Effector CD4-positive, alpha-beta T cell (primary cell): ENCODE measurements around the gene HEG1.

Experiments used
- DNase-seq: peaks from one replicate; pipeline ENCODE4 v3.0.0-alpha.2; 2020

The HEG1 gene

DNA sequence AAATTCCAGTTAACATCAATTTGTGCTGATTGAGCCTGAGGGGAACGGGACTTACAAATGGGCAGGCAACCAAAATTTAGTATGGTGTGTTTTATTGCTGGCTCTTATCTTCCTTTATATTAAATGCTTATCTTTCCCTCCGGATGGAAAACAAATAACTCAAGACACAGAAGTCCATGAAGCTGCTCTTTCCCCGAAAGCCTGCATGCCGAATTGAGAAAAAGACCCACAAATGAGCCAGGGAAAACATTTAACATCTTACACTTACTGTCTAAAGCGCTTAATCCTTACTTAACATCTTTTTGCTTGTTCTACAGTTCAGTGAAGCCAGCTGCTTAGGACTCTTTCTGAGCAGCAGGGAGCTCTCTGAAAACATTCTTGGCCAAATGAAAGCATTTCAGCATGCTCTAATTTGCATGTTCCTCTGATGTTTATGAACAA lies 49.5 kb downstream of the HEG1 start:
- DNase-seq: no peak

DNA sequence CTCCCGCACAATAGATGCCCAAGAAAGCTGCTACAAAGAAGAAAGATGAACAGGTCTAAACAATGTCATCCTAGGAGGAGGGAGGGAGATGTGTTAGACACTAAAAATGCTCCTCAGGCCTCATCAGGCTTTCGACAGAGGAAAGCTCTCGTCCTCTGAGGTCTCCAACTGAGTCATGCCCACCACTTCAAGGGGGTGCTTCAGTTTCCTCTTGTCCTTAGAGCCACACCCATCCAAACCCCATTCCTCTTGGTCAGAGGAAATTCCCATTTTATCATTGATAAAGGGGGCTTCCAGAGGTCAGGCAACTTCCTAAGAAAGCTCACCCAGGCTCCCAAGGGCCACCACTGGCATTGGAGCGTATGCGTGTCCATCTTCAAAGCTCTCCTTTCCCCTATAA lies 50.1 kb downstream of the HEG1 start:
- no peak for DNase-seq

DNA sequence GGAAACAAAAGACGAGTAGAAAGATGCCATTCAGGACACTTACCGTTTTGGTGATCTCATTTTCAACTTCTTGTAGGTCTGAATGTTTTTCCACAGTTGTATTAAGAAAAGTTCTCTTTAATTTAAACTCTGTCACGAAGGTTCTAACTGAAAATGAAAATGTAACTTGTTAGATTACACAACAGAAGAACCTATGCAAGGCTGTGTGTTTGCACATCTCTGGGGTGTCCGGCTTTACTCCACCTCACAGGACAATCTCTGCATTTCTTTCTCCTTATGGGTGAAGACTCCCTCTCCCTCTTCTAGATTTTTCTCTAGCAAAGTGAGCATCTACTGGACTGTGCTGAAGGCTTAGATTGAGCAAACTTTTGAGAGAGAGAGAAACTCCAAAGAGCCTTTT lies 50.6 kb downstream of the HEG1 start:
- DNase-seq: no peak

DNA sequence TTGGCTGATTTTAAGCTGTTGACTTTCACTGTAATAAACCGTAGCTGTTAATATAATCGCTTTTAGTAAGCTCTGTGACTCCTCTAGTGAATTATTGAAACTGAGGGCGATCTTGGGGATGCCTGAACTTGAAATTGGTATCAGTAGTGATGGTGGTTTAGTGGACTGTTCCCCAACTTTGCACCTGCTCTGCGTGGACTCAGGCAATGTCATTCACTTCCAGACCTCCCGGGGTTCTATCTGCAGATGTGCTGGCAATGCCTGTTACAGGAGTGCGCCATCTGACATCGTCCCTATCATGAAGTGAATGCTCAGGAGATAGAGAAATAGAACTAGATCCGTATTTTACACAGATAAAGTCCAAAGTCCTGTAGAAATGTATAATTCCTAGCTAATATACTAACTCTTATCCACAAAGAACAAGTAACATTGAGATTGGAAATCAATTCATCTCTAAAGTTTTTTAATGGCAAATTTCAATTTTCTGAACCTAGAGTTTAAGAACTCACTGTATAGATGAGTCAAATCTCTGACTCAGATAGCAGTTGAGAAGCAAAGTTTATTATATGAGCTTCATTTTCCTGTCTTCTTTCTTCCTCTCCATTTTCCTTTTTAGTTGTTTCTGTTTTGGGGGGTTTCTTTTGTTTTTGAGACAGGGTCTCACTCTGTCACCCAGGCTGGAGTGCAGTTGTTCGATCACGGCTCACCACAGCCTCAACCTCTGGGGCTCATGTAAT lies 51.8 kb downstream of the HEG1 start:
- DNase-seq: no peak

DNA sequence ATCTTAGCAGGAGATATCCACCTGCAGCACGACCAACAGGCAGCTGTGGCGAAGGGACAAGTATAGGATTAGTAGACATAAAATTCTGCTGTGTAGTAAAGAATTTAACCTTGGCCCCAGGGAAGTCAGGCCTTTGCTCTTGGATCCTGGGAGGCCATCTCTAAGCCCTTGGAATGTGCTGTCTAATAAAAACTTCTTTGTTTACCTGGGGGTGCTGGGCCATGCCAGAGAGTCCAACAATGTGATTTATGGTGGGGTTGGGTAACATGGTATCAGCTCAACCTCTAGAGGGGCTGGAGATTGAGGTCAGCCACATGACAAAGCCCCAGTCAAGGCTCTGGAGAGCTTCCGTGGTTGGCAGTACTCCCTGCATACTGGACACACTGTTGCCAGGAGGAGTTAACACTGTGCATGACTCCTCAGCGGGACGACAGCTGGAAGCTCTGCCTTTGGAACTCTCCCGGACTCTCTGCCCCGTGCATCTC lies 52.4 kb downstream of the HEG1 start:
- no peak for DNase-seq

DNA sequence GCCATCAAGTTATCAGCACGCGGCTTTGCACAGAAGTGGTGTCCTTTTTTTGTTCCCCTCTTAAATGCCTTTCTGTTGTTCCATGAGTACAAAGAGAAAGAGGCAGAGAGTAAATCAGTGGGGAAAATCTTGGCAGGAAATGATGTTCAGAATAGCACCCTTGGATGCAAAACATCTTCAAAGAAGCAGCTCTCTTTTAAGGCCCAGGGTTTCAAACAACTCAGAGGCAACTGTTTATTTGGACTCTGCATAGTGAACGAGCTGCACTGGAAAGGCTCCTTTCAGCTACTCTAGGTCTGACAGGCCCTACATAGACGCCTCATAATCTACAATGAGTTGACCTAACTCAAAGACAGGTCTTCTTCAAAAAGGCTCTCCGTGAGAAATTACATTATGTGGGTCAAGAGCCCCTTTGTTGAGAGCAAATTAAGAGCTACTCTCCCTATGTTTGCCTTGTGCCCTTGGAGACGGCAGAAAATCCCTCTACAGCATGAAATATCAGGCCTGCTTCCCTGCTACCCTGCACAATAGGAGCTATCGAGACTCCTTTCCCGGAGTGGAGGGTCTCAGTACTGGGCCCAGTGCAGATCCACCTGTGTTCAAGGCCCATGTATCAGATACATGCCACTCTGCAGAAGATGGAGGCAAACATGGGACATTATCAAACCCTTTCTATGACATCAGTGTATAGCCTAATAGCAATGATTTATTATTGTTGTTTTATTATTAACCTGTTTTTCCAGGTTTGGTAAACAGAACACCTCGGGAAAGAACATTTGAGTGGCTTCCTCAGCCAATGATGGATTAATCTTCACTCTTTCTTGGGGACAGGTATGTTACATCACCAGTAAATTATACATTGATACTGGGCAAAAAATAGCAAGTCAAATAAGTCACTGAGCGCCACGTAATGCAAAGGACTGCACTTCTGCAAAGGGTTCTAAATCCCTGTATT lies 53.1 kb downstream of the HEG1 start:
- DNase-seq: no peak

DNA sequence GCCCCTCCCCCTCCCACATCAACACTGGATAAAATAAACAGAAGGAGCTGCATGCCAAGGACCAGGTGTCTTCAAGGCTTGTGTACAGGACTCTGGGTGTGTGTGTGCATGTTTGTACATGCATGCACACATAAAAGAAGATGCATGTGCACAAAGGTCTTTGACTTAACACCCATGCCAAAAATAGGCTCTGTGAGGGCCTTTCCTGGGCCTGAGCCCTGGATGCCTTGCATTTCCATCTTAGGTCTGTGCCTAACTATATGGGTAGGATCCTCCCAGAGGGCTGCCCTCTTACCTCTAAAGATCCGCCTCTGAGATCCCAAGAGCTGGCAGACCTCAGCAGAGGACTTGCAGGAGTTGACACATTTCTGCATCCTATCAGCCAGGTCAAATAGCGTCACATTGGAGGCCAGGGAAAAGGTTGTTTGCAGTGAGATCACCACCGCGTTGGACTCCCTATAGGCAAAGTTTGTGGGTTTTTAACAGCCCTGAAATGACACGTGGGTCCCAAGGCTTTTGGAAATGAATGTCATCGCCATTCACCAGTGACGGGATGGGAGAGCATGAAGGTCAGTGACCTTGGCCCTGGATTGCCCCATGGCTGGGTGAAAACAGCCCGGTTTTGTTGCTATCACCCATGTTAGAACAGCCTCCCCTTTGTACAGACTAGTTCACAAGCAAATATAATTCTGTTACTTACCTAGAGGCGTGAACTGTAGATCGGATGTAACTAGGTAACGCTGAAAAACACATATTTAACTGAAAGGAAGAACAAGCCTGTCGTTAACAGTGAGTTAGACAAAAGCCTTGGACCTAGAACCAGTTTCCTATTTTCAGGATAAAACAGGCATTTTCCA lies 54.0 kb downstream of the HEG1 start:
- DNase-seq: no peak

DNA sequence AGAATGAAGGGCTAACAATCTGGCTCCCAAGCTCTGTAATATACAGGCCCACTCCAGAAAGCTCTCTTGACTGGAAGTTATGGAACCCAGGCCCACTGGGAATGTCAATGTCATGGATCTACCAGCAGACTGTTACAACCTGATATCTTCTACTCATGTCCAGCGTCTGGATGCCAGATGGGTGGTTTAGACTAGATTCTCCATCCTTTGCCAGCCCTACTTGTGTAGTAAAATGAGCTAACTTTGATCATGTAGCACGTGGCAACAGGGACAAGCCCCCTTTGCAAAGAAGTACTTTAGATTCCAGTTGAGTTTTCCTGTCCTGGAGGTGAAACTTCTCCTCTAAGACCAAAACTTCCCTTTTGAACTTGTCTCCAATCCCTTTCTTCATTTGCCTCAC lies 55.1 kb downstream of the HEG1 start:
- DNase-seq: no peak

DNA sequence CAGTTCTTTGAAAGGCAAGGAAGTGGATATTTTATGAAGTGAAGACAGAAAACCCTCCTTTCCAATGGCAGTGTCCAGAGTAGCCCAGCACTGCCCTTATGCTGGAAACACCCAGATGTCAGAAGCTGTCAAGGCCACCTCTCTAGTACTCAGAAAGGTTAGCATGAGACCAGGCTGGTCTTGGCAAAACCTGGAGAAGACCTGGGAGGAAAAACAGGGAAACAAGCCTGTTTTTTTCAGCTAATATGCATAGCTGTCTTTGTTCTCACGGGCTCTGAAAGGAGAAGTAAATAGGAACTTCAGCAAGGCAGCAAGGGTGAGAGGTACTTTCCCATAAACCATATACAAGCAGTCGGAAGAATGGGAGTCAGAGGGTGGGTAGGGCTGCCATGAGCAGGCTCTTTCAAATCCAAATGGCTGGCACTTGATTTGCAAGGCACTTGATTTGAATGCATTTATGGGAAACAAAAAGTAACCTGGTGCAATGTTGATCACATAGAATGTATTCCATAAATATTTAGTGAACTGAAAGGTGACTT lies 55.8 kb downstream of the HEG1 start:
- no peak for DNase-seq

DNA sequence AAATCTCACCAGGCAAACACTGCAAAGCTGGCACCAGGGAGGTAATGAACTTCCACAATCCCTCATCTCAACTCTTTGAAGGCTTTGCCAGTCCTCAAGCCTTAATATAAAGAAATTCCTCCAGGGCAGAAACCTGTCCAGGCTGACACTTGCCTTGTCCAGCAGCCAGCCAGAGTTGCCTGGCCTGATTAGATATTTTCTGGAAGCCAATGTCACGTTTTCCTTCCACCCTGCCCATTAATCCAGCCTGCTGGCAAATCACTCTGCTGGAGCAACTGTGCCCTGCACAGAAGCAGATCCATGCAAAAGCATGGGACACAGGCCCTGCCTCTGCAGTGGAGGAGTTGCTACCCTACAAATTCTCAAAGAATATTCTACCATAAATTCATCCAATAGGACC lies 56.5 kb downstream of the HEG1 start:
- DNase-seq: no peak

DNA sequence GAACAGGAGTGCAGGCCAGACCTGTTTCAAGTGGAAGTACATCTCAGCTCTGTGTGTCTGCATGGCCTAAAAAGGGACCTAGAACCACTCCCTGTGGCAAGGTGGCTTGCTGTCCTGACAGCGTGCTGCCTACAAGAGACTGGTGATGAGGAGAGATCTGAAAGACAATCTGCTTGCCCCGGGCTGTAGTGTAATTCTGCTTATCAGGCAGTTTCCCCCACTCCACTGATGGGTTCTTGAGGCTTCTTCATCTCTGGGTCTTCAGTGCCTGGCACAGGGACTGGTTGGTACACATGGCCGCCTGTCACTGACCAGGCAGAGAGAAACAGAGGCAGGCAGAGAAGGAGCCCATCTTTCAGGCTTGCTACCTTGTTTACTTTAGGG lies 57.6 kb downstream of the HEG1 start:
- no peak for DNase-seq

DNA sequence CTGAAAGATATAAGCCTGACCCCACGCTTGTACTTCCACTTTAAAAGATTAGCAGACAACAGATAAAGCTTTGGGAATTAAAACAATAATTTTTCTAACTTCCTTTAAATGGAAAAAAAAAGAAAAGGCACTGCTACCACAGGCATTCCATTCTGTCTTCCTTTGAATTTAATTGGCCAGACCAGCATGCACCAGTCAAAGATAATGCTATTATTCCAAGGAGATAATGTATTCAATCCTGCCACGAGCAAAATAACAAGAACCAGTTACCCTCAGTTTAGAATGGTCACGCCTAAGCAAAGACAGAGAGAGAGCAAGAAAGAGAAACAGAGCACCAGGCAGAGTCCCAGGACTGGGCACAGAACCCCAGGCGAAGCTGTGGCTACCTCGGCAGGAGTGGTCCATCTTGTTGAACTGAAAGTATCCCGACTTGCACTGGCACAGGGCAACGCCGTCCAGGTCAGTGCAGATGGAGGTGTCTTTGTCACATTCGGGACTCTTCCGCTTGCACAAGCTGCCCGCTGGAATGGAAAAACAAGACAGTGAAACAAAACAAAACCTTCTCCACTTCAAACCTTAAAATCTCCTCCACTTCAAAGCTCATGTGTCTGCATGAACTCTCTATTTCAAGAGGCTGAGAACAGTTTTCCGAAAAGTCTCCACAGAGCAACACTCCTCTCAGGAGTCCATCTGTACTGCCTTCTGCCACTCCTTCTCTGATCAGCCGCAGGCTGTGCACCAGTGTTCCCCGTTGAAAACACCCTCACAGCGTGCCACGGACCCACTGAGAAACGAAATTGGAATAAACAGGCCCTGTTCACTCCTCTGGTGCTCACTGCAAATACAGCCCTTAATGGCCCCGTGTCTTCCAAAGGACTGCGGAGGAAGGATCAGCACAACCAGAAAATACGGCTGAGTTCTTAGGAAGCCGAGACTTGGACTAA lies 58.2 kb downstream of the HEG1 start:
- DNase-seq: no peak

DNA sequence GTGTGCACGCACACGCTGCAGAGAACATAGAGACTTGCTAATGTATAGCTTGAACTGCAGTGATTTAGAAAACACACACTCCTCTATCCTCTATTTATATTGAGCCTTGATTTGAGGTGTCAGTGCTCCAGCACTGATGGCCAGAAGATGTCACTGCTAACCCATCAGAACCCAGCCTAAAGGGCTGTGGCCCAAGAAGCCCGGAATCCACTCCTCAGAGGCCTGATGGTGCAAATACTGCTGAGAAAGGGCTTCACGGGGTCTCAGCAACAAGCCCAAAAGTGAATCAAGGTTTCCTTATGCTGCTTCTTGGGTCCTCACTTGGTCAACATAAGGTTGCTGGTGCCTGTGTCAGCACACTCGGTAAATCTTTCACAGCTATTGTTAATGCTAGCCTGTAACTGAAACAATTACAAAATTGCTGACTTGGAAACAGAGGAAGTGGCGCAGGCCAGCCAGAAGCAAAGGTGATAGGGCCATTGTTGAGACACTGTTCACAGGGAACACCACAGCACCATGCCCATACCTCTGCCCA lies 60.3 kb downstream of the HEG1 start:
- peak; percentile 26 for DNase-seq

DNA sequence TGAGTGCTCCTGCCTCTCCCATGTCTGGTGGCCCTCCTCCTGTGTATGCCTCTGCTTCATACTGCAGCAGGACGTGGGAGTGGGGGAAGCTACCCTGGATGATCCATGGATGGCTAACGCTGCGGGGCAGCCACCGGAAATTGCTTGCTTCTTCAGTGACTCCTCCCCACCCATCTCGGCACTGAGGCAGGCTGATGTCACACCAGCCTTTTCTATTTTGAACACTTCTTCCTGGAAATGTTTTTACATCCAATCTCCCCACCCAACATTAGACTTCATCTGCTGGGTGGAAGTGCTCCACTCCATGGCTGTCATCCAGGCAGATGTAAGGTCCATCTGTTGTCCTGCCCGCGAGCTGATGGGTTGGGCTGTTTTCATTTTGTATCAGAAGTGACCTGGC lies 62.3 kb downstream of the HEG1 start:
- DNase-seq: no peak

DNA sequence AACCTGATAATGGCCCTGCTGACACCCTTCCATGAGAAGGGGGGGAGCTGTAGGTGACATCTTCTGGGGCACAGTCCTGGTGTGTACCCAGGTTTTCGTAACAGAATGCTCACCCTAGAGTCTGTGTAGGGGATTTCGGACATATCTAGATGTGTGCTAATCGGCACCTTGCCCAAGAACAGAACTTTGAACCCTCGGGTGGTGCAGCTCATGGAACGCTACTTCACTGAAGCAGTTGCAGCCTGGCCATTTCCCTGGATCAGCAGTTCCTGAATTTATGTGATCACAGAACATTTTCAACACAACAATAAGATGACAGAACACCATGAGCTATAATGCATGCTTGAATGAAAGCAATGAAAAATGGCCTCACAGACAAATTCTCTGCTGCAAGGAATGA lies 63.8 kb downstream of the HEG1 start:
- no peak for DNase-seq

DNA sequence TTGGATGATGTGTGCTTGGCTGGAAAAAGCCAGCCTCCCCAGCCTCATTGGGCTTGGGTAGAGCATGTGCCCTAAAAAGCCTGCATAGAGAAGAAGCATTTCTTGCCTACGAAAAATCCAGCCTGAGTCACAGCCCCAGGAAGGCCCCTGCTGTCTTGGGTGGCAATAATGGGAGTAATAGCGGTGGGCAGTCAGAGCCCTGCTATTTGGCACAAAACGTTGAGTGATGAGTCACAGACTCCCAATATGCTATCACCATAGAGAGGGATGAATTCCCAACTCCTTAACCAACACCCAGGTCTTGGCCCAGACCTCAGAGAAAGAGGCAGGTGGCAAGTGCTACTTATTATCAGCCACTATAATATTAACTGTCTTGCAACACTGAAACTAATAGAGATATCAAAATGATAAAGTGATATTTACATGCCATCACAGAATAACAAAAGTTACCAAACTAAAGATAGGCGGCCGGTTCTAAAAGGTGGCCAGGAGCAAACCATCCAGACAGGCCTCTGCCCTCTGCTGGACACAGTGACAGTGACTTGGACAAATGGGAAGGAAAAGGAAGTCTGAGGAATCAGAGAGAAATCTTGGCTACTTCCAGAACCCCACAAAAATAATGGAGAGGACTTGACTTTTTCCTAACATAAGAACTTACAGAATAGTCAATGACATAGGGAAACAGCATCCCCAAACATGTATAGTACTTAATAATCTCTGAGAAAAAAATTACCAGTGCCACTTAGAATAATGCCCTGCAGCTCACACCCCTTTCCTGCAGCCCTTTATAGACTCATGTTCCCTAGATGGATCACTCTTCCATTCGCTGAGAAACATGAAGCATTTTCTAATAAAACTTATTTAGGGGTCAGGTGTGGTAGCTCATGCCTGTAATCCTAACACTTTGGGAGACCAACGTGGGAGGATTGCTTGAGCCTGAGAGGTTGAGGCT lies 69.3 kb downstream of the HEG1 start:
- DNase-seq: no peak

DNA sequence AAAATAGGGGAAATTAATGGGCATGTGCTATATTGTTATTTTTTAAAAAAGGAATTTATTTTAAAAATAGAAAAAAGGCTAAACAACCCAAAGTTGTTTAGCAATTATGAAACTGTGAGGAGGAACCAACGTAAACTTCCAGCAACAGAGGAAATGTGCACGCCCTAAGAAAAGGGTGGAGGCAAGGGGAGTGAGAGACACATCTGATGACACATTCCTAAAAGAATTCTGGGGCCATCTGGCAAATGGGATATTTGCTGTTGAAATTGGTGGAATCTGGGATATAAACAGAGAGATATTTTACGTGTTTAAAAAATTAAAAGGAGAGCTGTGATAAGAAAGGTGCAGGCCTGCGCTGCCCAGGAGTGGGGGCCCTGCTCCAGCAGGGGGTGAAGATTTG lies 70.4 kb downstream of the HEG1 start:
- no peak for DNase-seq

DNA sequence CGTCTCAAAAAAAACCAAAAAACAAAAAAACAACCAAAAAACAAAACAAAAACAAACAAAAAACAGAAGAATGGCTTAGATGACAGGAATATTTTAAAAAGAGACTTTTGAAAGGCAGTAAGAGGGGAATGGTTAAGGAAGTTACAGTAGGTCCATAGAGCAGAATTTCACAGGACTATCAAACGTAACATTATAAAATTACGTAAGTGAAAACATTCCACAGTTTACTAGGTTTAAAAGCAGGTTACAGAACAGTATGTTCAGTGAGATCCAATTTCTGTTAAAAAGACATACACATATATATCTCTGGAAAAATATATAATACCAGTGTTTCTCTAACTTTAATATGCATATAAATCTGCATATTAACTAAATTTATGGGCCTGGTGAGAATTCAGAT lies 71.0 kb downstream of the HEG1 start:
- no peak for DNase-seq

DNA sequence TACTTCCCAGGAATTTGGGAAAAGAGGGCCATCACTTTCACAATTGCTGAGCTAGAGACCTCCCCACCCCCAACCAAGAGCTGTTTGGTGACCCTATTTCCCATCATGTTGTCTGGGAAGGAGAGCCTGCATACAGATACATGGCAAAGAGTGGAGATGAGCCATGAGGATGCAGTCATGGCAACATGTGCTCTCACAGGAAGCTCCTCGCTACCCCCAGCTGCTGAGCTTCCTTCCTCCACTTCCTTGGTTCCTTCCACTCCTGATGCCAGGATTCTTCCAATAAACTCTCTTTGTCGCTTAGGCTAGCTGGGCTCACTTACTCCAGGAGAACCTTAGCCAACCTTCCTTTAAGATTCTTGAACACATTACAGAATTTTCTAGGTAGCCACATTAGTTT lies 72.9 kb downstream of the HEG1 start:
- no peak for DNase-seq

DNA sequence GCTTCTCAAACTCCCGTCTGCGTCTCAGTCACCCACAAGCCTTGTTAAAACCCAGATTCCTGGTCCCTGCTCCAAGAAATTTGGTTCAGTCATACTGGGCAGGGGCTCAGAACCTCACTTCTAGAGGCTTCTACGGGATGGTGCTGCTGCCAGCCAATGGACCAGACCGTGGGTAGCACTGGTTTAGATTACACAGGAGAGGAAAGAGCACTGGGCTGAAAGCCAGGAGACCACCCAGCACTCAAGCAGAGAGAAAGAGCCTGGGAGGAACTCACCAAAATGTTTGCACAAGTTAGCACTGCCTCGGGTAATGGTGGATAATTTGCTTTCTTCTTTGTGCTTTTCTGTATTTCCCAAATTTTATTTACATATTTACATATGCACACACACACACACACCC lies 74.3 kb downstream of the HEG1 start:
- DNase-seq: no peak
